ENCODE measurements around the gene RPL35A.
A peak's percentile ranks its signal among the peaks of the same experiment; 100 is the strongest.

RPL35A gene

DNA sequence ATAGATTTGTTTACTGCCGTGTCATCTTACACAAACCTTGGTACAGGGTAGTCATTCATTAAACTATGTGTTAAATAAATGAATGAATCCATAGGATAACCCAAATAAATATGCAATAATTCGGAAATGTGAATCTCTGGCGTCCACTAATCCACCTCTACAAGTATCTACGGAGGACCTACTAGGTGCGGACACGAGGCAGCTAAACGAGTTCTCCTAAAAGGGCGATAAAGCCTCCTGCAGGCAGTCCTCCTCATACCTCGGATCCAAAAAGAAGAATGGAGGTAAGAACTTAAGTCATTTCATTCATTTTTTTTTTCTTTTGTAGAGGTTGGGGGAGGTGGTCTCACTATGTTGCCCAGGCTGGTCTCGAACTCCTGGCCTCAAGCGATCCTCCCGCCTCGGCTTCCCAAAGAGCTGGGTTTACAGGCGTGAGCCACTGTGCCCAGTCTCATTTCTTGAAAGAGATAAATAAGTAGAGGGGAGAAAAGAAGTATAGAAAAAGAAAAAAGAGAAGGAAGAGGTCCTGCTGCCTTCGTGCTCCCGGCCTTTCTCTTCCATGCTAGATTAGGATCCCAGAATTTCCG lies 706 bp upstream of the RPL35A start:
- Histone ChIP-seq H3K36me3 (ENCODE audit: control insufficient read depth, insufficient read depth, low read length) (peaks cover 9% of the 10 kb centered on the region), H4K5ac (ENCODE audit: low read length) (no peak overlapping the region), H3K27ac (ENCODE audit: low read depth, low read length) (no peak overlapping the region), H3K56ac (ENCODE audit: low read length) (peak overlapping the region; percentile 78), H2BK120ac (ENCODE audit: low read depth, low read length) (no peak overlapping the region), H2BK15ac (replicated peaks; ENCODE audit: low read depth) (no peak overlapping the region), H3K79me2 (ENCODE audit: control insufficient read depth, insufficient read depth, low read length) (peaks cover 30% of the 10 kb centered on the region), H3K4me2 (ENCODE audit: low read length) (peak overlapping the region; percentile 51), H2AK5ac (ENCODE audit: low read length) (no peak overlapping the region), H2BK5ac (ENCODE audit: low read length) (no peak overlapping the region), H3K79me1 (ENCODE audit: low read length) (peaks cover 4% of the 10 kb centered on the region), H3K4me3 (ENCODE audit: low read length) (peak overlapping the region; percentile 48), H3K4me1 (ENCODE audit: control insufficient read depth, low read depth, low read length) (no peaks in the 10 kb centered on the region), H3K4ac (ENCODE audit: low read depth, low read length) (no peak overlapping the region), H3K9ac (ENCODE audit: low read length) (peak overlapping the region; percentile 62), H4K8ac (ENCODE audit: low read depth, low read length) (no peak overlapping the region), H3K23ac (ENCODE audit: low read length) (no peak overlapping the region), H3K27me3 (ENCODE audit: insufficient read depth, low read length, poor library complexity) (no peaks in the 10 kb centered on the region), H3K18ac (ENCODE audit: low read length) (no peak overlapping the region)
- DNase-seq = peak; percentile 40
- no CpG with 5 or more reads among the region's 17 CpGs for whole genome bisulfite sequencing (ENCODE audit: extremely low coverage, insufficient coverage, low lambda C conversion rate)

DNA sequence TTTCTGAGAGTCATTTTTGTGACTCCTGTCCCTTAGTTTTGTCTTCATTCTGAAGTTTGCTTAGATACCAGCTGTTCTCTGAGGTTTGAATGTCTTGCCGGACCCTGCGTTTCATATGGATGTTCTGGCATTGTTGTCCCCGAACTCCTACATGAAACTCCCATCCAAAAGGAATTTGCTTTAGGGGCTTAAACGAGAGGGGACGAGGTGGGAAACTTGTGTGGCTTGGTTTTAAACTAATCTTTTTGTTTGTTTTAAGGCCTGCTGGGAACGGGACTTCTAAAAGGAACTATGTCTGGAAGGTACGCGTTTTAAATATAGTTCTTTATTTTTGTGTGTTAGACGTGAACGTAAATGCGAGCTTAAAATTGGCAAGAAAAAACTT lies 679 bp downstream of the RPL35A start:
- peaks cover 30% of the 10 kb centered on the region for H3K79me2 ChIP-seq (ENCODE audit: control insufficient read depth, insufficient read depth, low read length)
- no peak overlapping the region for H3K18ac ChIP-seq (ENCODE audit: low read length)
- no peak overlapping the region for H2BK15ac ChIP-seq (replicated peaks; ENCODE audit: low read depth)
- H3K4me1 ChIP-seq (ENCODE audit: control insufficient read depth, low read depth, low read length) = no peaks in the 10 kb centered on the region
- peak overlapping the region; percentile 20 for H2BK5ac ChIP-seq (ENCODE audit: low read length)
- no peak overlapping the region for H3K27ac ChIP-seq (ENCODE audit: low read depth, low read length)
- H3K4me2 ChIP-seq (ENCODE audit: low read length) = peak overlapping the region; percentile 79
- H3K23ac ChIP-seq (ENCODE audit: low read length) = no peak overlapping the region
- peak overlapping the region; percentile 46 for H3K4ac ChIP-seq (ENCODE audit: low read depth, low read length)
- H2BK120ac ChIP-seq (ENCODE audit: low read depth, low read length) = peak overlapping the region; percentile 15
- DNase-seq = no peak
- peak overlapping the region; percentile 85 for H3K4me3 ChIP-seq (ENCODE audit: low read length)
- no peaks in the 10 kb centered on the region for H3K27me3 ChIP-seq (ENCODE audit: insufficient read depth, low read length, poor library complexity)
- H3K9ac ChIP-seq (ENCODE audit: low read length) = peak overlapping the region; percentile 87
- H4K5ac ChIP-seq (ENCODE audit: low read length) = peak overlapping the region; percentile 96
- peaks cover 4% of the 10 kb centered on the region for H3K79me1 ChIP-seq (ENCODE audit: low read length)
- no CpG with 5 or more reads among the region's 11 CpGs for WGBS (ENCODE audit: extremely low coverage, insufficient coverage, low lambda C conversion rate)
- no peak overlapping the region for H2AK5ac ChIP-seq (ENCODE audit: low read length)
- H3K36me3 ChIP-seq (ENCODE audit: control insufficient read depth, insufficient read depth, low read length) = peaks cover 13% of the 10 kb centered on the region
- peak overlapping the region; percentile 98 for H3K56ac ChIP-seq (ENCODE audit: low read length)
- H4K8ac ChIP-seq (ENCODE audit: low read depth, low read length) = peak overlapping the region; percentile 67

DNA sequence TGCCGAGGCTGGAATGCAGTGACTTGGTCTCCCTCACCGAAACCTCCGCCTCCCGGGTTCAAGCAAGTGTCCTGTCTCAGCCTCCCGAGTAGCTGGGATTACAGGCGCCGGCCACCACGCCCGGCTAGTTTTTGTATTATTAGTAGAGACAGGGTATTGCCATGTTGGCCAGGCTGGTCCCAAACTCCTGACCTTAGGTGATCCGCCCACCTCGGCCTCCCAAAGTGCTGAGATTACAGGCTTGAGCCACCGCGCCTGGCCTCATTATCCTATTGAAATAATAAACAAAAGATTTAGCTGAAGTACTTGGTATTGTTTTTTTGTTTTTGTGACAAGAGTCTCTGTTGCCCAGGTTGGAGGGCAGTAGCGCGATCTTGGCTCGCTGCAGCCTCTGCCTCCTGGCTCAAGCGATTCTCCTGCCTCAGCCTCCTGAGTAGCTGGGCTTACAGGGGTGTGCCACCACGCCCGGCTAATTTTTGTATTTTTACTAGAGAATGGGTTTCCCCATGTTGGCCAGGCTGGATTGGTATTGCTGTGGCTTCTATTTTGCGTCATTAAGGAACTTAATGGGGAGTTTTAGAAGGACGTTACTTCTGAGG lies 1.5 kb downstream of the RPL35A start:
- Histone ChIP-seq H2BK15ac (replicated peaks; ENCODE audit: low read depth) (no peak overlapping the region), H3K18ac (ENCODE audit: low read length) (no peak overlapping the region), H4K8ac (ENCODE audit: low read depth, low read length) (no peak overlapping the region), H3K79me2 (ENCODE audit: control insufficient read depth, insufficient read depth, low read length) (peaks cover 30% of the 10 kb centered on the region), H3K23ac (ENCODE audit: low read length) (no peak overlapping the region), H3K36me3 (ENCODE audit: control insufficient read depth, insufficient read depth, low read length) (peaks cover 13% of the 10 kb centered on the region), H3K79me1 (ENCODE audit: low read length) (peaks cover 4% of the 10 kb centered on the region), H3K4me3 (ENCODE audit: low read length) (peak overlapping the region; percentile 85), H3K27ac (ENCODE audit: low read depth, low read length) (no peak overlapping the region), H3K4me2 (ENCODE audit: low read length) (peak overlapping the region; percentile 79), H3K9ac (ENCODE audit: low read length) (peak overlapping the region; percentile 87), H2BK5ac (ENCODE audit: low read length) (no peak overlapping the region), H3K4me1 (ENCODE audit: control insufficient read depth, low read depth, low read length) (no peaks in the 10 kb centered on the region), H3K27me3 (ENCODE audit: insufficient read depth, low read length, poor library complexity) (no peaks in the 10 kb centered on the region), H2BK120ac (ENCODE audit: low read depth, low read length) (no peak overlapping the region), H3K56ac (ENCODE audit: low read length) (peak overlapping the region; percentile 98), H3K4ac (ENCODE audit: low read depth, low read length) (no peak overlapping the region), H4K5ac (ENCODE audit: low read length) (no peak overlapping the region), H2AK5ac (ENCODE audit: low read length) (no peak overlapping the region)
- no peak for DNase-seq
- no CpG with 5 or more reads among the region's 21 CpGs for WGBS (ENCODE audit: extremely low coverage, insufficient coverage, low lambda C conversion rate)

DNA sequence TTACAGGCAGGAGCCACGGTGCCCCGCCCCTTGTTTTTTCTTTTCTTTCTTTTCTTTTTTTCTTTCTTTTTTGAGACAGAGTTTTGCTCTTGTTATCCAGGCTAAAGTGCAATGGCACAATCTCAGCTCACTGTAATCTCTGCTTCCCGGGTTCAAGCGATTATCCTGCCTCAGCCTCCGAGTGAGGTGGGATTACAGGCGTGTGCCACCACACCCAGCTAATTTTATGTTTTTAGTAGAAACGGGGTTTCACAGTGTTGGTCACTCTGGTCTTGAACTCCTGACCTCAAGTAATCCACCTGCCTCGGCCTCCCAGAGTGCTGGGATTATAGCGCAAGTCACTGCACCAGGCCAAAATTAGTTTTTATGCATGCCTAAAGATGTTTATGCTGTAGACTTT lies 2.5 kb downstream of the RPL35A start:
- Histone ChIP-seq H2BK120ac (ENCODE audit: low read depth, low read length) (no peak overlapping the region), H3K79me1 (ENCODE audit: low read length) (peaks cover 4% of the 10 kb centered on the region), H3K4me2 (ENCODE audit: low read length) (no peak overlapping the region), H3K23ac (ENCODE audit: low read length) (no peak overlapping the region), H3K27me3 (ENCODE audit: insufficient read depth, low read length, poor library complexity) (no peaks in the 10 kb centered on the region), H4K8ac (ENCODE audit: low read depth, low read length) (no peak overlapping the region), H2BK15ac (replicated peaks; ENCODE audit: low read depth) (no peak overlapping the region), H3K9ac (ENCODE audit: low read length) (peak overlapping the region; percentile 52), H3K4ac (ENCODE audit: low read depth, low read length) (no peak overlapping the region), H3K56ac (ENCODE audit: low read length) (no peak overlapping the region), H4K5ac (ENCODE audit: low read length) (no peak overlapping the region), H2BK5ac (ENCODE audit: low read length) (no peak overlapping the region), H3K79me2 (ENCODE audit: control insufficient read depth, insufficient read depth, low read length) (peaks cover 30% of the 10 kb centered on the region), H3K36me3 (ENCODE audit: control insufficient read depth, insufficient read depth, low read length) (peaks cover 13% of the 10 kb centered on the region), H3K4me1 (ENCODE audit: control insufficient read depth, low read depth, low read length) (no peaks in the 10 kb centered on the region), H3K4me3 (ENCODE audit: low read length) (no peak overlapping the region), H2AK5ac (ENCODE audit: low read length) (no peak overlapping the region), H3K18ac (ENCODE audit: low read length) (no peak overlapping the region), H3K27ac (ENCODE audit: low read depth, low read length) (no peak overlapping the region)
- WGBS (ENCODE audit: extremely low coverage, insufficient coverage, low lambda C conversion rate) = no CpG with 5 or more reads among the region's 9 CpGs
- DNase-seq = no peak

DNA sequence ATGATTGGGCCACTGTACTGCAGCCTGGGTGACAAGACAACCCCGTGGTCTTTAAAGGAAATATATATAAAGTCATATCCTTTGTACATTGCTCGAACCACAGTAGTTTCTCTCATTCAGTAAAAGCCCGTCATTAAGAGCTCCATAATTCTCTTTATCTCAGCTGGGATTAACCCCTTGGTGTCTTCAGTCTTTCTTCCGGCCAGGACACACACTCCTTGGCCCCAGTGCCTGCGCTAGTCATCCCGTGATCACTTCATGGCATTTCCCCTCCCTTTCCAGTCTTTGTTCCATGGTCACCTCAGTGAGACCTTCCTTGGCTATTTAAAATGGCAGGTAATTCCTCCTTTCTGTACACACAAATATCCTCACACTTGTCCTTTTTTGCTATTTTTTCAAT lies 3.3 kb downstream of the RPL35A start:
- Histone ChIP-seq H2BK120ac (ENCODE audit: low read depth, low read length) (no peak overlapping the region), H3K4ac (ENCODE audit: low read depth, low read length) (no peak overlapping the region), H3K27me3 (ENCODE audit: insufficient read depth, low read length, poor library complexity) (no peaks in the 10 kb centered on the region), H3K79me2 (ENCODE audit: control insufficient read depth, insufficient read depth, low read length) (peaks cover 30% of the 10 kb centered on the region), H3K18ac (ENCODE audit: low read length) (no peak overlapping the region), H2AK5ac (ENCODE audit: low read length) (no peak overlapping the region), H2BK15ac (replicated peaks; ENCODE audit: low read depth) (no peak overlapping the region), H3K79me1 (ENCODE audit: low read length) (peaks cover 4% of the 10 kb centered on the region), H3K23ac (ENCODE audit: low read length) (no peak overlapping the region), H3K27ac (ENCODE audit: low read depth, low read length) (no peak overlapping the region), H3K56ac (ENCODE audit: low read length) (peak overlapping the region; percentile 1), H3K9ac (ENCODE audit: low read length) (peak overlapping the region; percentile 40), H3K36me3 (ENCODE audit: control insufficient read depth, insufficient read depth, low read length) (peaks cover 13% of the 10 kb centered on the region), H4K5ac (ENCODE audit: low read length) (no peak overlapping the region), H3K4me1 (ENCODE audit: control insufficient read depth, low read depth, low read length) (no peaks in the 10 kb centered on the region), H3K4me2 (ENCODE audit: low read length) (no peak overlapping the region), H3K4me3 (ENCODE audit: low read length) (no peak overlapping the region), H4K8ac (ENCODE audit: low read depth, low read length) (no peak overlapping the region), H2BK5ac (ENCODE audit: low read length) (no peak overlapping the region)
- no CpG with 5 or more reads among the region's 6 CpGs for WGBS (ENCODE audit: extremely low coverage, insufficient coverage, low lambda C conversion rate)
- no peak for DNase-seq

DNA sequence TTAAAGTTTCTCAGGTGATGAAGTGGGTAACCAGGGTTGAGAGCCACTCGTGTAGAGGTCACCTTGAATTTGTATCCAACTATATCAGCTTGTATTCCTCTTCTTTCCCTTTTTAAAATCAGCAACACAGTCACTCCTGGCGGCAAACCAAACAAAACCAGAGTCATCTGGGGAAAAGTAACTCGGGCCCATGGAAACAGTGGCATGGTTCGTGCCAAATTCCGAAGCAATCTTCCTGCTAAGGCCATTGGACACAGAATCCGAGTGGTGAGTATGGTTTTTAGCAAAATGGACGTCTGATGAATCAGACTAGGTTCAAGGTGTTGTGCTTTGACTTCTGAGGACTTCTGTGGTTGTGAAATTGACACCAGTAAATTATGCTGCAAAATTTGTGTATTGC lies 3.9 kb downstream of the RPL35A start:
- H4K8ac ChIP-seq (ENCODE audit: low read depth, low read length) = no peak overlapping the region
- no CpG with 5 or more reads among the region's 7 CpGs for WGBS (ENCODE audit: extremely low coverage, insufficient coverage, low lambda C conversion rate)
- no peak overlapping the region for H3K23ac ChIP-seq (ENCODE audit: low read length)
- no peak overlapping the region for H3K4me2 ChIP-seq (ENCODE audit: low read length)
- peaks cover 4% of the 10 kb centered on the region for H3K79me1 ChIP-seq (ENCODE audit: low read length)
- H3K4me1 ChIP-seq (ENCODE audit: control insufficient read depth, low read depth, low read length) = no peaks in the 10 kb centered on the region
- H3K36me3 ChIP-seq (ENCODE audit: control insufficient read depth, insufficient read depth, low read length) = peaks cover 13% of the 10 kb centered on the region
- H3K9ac ChIP-seq (ENCODE audit: low read length) = no peak overlapping the region
- H2BK15ac ChIP-seq (replicated peaks; ENCODE audit: low read depth) = no peak overlapping the region
- no peaks in the 10 kb centered on the region for H3K27me3 ChIP-seq (ENCODE audit: insufficient read depth, low read length, poor library complexity)
- peaks cover 30% of the 10 kb centered on the region for H3K79me2 ChIP-seq (ENCODE audit: control insufficient read depth, insufficient read depth, low read length)
- H3K56ac ChIP-seq (ENCODE audit: low read length) = no peak overlapping the region
- H2BK120ac ChIP-seq (ENCODE audit: low read depth, low read length) = no peak overlapping the region
- no peak for DNase-seq
- H3K4me3 ChIP-seq (ENCODE audit: low read length) = no peak overlapping the region
- H3K27ac ChIP-seq (ENCODE audit: low read depth, low read length) = no peak overlapping the region
- H3K18ac ChIP-seq (ENCODE audit: low read length) = no peak overlapping the region
- H3K4ac ChIP-seq (ENCODE audit: low read depth, low read length) = no peak overlapping the region
- H2AK5ac ChIP-seq (ENCODE audit: low read length) = no peak overlapping the region
- no peak overlapping the region for H2BK5ac ChIP-seq (ENCODE audit: low read length)
- H4K5ac ChIP-seq (ENCODE audit: low read length) = no peak overlapping the region

Measured in mesendoderm (in vitro differentiated cells).